ENCODE measurements around the gene CTNNB1.

The CTNNB1 gene

DNA sequence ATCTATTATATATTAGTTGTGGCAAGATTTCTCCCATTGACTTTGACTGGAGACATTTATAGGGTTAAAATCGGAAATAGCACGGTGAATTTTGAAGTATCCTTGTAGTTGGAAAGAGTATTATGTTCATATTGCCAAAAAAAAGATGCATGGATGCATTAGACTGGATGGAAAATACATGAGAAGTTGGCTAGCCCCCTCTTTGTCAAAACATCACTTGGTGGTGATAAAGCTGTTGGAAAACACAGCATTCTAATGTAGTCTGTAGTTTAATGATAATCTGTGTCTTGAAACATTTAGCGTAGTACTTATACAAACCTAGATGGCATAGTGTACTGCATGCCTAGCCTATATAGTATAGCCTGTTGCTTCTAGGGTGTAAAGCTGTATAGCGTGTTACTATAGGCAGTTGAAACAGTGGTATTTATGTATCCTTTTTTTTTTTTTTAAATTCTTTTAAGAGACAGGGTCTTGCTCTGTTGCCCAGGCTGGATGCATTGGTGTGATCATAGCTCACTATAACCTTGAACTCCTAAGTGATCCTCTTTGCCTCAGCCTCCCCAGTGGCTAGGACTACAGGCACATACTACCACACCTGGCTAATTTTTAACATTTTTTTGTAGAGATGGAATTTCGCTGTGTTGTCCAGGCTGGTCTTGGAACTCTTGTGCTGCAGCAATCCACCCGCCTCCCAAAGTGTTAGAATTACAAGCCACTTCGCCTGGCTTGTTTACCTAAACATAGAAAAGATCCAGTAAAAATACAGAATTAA lies 21.8 kb downstream of the CTNNB1 start:
- DNase-seq: no peak

DNA sequence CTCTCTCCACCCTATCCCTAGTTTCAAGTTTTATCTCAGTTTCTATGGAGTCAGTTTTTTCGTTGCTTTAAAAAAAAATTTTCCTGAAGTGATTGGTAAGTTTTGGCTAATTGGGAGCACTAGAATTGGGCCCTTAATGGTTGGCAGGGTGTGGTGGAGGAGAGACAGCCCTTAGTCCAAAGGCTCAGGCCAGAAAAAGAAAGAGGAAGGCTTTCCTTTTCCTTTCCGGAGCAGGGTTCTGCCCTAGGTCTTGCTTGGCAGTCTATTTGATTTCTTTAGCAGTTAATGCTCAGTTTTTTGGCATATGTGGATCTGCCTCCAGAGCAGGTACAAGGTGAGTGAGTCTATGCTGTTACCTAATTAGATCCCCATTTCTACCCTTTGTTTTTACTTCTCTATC lies 22.7 kb downstream of the CTNNB1 start:
- DNase-seq: no peak

DNA sequence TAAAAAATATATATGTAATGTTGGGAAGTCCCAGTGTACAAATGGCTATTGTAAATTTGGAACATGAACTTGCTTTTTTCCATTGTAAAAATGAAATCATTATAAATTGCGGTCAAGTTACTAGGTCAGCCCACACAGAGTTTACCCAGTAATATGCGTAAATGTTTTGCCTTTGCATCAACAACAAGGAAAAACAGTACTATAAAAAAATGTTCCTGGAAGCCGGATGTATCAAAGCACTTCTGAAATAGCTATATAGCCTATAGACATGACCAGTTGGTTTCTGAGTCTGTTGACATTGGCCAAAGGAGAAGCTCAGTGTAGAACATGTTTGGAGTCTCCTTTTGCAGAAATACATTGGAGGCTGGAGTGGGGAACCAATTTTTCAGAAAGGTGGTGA lies 23.2 kb downstream of the CTNNB1 start:
- no peak for DNase-seq

DNA sequence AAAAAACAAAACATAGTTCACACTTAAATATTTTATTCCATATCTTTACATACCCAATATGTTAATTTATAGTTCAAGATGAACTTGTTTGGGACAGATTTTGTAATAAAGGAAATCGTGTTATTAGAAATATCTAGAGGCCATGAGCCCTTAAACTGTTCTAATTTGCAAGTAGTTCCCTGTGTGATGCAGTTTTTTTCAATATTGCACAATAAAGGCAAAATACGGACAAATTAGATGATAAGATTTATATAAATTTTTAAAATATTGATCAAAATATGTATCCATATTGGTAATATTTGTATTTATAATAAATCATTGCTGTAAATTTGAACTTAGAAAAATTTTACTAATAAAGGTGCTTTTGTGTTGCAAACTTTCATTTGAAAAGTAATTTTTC lies 23.8 kb downstream of the CTNNB1 start:
- DNase-seq: no peak

DNA sequence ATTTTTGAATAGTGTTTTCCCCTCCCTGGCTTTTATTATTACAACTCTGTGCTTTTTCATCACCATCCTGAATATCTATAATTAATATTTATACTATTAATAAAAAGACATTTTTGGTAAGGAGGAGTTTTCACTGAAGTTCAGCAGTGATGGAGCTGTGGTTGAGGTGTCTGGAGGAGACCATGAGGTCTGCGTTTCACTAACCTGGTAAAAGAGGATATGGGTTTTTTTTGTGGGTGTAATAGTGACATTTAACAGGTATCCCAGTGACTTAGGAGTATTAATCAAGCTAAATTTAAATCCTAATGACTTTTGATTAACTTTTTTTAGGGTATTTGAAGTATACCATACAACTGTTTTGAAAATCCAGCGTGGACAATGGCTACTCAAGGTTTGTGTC lies 24.4 kb downstream of the CTNNB1 start:
- DNase-seq: no peak

DNA sequence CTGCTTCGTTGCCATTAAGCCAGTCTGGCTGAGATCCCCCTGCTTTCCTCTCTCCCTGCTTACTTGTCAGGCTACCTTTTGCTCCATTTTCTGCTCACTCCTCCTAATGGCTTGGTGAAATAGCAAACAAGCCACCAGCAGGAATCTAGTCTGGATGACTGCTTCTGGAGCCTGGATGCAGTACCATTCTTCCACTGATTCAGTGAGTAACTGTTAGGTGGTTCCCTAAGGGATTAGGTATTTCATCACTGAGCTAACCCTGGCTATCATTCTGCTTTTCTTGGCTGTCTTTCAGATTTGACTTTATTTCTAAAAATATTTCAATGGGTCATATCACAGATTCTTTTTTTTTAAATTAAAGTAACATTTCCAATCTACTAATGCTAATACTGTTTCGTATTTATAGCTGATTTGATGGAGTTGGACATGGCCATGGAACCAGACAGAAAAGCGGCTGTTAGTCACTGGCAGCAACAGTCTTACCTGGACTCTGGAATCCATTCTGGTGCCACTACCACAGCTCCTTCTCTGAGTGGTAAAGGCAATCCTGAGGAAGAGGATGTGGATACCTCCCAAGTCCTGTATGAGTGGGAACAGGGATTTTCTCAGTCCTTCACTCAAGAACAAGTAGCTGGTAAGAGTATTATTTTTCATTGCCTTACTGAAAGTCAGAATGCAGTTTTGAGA lies 25.0 kb downstream of the CTNNB1 start:
- no peak for DNase-seq

DNA sequence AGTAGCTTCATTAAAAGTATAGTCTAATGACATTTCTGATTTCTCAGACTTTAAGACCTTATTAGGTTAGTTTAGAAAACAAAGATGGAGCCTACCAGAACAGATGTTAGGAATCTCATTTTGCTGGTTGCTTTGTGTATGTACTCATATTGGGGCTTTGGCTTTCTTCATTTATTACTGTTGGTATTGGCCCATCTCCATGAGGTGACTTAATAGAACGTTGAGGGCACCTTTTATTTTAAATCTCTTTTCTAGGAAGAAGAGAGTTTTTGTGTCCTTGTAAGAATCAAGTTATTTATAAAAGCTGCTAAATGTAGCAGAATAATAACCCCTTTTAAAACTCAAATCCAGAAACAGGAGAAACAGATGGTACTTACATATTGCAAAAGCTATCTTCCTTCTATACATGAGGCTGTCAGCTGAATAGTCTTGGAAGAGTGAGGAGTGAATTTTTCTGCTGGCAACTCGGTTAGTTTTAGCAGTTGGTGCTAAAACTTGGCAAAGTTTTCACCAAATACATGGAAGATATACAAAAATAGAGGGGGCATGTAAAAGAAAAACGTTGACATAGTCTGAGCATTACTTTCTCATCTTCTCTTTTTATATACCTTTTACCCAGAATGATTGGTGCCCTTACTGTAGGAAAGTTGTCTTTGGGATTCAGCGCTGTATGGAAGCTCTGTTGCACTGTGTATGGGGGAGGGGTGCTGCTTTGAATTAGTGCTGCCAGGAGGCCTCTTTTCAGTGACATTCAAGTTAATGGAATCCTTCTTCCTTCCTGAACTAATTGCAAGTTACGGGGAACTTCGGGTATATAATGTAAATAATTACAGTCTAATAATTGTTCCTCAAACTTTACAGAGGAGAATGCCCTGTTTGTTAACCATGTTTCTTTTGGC lies 35.8 kb downstream of the CTNNB1 start:
- DNase-seq: no peak

DNA sequence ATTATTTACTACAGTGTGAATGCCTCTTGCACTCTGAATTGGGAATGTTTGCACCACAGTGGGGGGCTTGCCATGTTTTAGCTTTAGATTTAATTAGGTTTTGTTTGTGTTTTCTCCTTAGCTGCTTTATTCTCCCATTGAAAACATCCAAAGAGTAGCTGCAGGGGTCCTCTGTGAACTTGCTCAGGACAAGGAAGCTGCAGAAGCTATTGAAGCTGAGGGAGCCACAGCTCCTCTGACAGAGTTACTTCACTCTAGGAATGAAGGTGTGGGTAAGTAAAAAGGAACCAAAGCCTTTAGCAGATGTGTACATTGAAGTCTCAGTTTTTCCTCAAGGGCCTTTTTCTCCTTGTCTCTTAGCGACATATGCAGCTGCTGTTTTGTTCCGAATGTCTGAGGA lies 36.9 kb downstream of the CTNNB1 start:
- no peak for DNase-seq

DNA sequence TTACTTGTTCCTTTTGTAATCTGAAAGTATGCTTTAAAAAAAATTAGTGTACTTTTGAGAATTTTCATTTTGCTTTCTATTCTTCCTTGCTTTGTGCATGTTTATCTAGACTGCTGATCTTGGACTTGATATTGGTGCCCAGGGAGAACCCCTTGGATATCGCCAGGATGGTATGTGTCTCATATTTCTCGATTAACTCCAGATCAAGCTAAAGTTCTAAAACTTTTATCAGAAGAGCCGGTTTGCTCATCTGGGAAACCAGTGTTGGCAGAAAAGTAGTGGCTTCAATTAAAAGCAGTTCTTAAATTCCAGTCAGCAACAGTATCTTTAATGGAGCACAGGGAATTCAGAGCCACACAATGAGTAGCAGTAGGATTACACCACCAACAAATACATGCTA lies 38.6 kb downstream of the CTNNB1 start:
- DNase-seq: no peak

DNA sequence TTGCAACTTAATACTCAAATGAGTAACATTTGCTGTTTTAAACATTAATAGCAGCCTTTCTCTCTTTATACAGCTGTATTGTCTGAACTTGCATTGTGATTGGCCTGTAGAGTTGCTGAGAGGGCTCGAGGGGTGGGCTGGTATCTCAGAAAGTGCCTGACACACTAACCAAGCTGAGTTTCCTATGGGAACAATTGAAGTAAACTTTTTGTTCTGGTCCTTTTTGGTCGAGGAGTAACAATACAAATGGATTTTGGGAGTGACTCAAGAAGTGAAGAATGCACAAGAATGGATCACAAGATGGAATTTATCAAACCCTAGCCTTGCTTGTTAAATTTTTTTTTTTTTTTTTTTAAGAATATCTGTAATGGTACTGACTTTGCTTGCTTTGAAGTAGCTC lies 40.3 kb downstream of the CTNNB1 start:
- DNase-seq: no peak

DNA sequence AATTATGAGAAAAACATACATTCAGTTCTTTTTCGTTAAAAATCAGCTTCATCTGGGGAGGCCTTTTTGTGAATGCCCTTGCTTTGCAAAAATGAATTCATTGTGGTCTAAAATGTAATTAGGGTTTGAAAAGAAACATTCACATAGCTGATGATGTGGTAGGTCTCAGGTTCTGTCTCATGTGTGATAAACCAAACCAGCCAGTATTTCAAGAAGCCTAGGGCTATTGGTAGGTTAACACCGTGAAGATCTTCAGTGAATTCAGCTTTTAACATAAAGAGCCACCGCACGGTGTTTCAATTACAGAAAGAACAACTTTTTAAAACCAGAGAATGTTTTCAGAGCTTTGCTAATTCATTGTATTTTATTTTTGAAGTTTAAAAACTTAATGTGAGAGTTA lies 41.9 kb downstream of the CTNNB1 start:
- DNase-seq: no peak

DNA sequence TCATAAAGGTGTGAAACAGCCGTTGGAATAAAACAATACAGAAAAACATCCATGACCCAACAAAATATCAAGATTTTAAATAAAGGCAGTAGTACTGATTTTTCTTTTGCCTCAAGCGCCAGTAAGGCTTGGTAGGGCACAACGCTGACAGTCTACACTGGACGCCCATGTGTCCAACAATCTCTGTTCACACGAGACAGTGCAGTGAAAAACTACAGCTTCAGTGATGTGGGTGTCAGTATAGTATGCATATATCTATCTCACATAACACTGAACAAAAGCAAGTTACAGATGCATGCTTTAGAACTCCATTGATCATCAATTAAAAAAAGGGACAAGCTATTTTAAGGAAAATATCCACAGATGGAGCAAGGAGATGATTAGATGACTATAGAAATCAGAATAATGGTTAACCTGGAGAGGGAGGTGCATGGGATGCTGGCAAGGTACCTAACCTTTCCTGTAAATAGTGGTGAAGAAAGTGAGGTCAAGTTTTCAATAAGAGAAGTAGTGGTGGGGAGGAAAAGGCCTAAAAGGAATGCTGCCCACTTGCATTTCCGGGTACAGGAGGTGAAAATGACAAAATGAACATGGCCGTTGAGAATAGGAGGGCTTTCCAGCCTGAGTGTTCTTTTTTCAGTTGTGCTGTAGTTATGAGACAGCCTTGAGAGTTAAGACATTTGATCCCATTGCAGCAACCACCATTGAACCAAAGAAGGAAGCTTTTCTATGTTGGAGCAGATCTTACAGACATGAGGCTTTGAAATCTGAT lies 42.7 kb downstream of the CTNNB1 start:
- DNase-seq: no peak

DNA sequence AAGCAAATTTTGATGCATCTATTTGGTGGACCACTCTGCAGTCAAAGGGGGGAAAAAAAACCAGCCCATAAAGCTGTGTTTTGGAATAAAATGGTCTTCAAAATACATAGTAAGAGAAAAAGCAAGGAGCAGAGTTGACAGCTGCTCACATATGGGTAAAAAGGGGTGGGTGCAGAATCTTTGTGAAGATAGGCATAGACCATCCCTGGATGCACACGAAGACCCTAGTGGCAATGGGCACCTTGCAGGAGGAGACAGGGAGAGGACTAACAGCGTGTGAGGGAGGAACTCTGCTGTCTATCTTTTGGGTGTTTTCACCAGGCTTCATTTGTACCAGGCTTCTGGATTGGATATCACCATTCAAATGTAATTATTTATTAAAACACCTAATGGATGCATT lies 43.9 kb downstream of the CTNNB1 start:
- no peak for DNase-seq

DNA sequence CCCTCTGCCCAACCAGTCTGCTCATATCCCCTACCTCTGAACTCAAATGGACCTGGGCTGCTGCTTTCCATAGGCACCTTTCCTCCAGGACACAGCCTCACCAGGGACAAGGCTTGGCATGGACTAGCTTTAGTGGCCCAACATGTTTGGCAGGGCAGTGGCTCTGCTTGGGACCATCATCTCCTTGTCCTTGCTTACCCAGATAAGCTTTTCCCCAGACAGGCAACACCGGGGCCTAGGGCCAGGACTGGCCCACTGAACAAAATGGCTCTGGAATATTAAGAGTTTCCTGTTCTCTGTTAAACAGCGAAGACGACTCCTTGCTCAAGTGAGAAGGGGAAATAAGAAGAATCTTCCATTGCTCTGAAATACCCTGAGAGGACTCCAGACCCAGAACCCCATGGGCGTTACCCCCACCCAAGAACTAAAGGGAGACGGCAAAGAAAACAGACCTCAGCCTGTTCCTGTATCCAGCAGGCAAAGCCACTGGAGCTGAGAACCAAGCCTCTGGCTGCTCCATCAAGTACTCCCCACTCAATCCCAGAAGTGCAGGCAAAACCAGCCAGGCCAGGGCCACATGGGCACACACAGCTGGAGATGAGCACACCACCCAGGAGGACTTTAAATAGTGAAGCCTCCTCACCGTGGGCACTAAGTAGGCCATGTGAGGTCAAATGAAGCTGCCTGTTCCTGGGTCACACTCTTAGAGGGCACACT lies 45.5 kb downstream of the CTNNB1 start:
- DNase-seq: no peak

DNA sequence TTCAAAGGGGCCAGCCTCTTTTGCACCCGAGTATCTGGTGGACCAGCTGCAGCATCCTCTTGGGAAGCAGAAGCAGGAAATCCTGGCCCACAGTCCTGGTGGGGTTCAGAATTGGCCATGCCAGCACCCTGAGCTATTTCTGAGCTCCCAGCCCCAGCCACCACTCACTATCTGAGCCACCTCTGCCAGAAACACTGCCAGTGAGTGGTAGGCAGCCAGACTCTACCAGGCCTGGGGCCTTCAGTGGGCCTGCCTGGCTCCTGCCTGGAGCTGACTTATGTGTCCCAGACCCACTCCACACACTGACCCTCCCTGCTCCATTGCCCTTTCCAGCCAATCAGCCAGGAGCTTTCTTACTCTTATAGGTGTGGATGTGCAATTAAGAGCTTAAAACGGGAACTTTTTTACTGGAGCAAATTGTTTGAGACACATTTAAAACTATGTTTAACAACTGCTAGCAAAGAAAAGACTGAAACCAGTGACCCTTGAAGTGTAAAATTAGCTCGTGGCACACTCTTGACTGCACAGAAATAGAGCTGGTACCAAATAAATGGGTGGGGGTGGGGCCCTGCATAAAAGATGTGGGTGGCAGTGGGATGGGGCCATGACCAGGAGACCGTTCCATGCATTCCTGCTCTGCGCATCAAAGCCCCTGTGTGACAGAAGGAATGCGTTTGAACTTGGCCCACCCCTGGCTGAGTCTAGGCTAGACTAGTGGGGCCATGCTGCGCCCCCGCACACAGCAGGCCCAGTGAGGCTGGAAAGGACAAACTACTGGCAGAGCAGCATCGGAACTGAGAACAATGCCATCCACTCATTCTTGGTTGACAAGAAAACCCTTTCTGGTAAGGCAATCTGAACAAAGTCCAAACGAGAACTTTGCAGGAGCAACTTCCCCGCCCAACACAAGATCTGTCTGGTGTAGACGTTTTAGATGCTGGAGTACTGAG lies 48.0 kb downstream of the CTNNB1 start:
- DNase-seq: no peak

DNA sequence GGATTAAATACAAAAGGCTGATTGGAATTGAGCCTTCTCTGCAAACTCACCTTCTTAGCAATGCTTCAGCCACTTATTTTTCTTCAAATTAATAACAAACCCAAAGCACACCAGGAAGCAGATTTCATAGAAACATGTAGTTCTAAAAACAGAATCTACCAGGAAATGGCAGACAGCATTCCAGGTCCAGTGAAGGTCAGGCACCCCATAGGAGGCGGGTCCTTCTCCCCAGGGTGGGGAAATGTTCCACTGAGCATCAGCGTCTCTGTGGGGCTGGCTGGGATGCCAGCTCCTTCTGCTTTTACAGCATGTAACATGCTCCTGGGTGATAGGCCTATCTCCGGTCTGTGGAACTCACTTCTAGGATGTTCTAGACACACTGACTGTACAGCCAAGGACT lies 49.2 kb downstream of the CTNNB1 start:
- DNase-seq: no peak

DNA sequence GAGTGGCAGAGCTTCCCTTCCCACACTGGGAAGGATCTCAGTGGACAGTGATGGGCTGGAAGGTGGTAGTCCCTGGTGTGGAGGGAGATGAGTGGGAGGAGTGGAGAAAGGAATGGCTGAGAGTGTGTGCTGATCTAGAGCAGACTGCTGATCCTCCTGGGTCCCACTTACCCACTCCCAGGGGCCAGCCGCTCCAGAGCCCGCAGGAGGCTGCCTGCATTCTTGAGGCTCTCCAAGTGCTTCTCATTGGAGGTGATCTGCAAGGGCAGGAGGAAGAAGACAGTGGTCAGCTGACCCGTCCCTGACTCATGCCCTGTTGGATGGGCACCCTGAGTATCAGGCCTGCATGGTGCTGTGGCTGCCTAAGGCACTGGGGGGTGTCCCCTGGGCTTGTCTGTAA lies 50.0 kb downstream of the CTNNB1 start:
- no peak for DNase-seq

DNA sequence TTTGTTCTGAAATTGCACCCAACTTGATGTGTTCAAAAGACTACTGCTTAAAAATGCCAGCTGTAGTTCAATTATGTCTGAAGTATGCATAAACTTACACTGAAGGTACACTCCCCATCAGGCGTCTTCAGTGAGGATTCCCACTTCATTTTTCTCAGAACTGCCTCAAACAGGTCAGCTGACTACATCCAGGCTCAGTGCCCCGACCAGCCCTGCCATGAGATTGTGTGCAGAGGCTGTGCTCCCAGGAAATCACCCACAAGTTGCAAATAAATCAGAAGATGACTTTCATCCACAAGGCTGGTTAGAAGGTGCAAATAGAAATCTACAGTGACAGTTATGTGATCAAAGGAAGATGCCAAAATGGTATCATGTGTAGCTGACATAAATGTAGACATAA lies 51.5 kb downstream of the CTNNB1 start:
- DNase-seq: no peak

DNA sequence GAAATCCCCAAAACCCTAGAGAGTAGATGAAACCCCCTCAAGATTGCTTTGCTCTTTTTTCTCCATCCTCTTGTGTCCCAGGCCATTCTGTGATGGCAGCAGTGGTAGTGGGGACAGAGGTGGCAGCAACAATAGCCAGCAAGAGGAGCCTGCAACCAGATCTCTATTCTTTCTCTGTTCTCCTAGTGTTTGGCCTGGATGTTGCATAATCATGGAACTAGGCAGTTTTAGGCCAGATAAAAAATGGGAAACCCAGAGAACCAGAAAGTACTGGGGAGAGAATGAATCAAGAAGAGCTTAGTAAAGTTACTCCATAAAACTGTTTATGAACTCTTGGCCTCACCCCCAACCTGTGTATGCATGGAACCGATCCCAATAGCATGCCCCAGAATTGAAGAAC lies 52.3 kb downstream of the CTNNB1 start:
- no peak for DNase-seq

DNA sequence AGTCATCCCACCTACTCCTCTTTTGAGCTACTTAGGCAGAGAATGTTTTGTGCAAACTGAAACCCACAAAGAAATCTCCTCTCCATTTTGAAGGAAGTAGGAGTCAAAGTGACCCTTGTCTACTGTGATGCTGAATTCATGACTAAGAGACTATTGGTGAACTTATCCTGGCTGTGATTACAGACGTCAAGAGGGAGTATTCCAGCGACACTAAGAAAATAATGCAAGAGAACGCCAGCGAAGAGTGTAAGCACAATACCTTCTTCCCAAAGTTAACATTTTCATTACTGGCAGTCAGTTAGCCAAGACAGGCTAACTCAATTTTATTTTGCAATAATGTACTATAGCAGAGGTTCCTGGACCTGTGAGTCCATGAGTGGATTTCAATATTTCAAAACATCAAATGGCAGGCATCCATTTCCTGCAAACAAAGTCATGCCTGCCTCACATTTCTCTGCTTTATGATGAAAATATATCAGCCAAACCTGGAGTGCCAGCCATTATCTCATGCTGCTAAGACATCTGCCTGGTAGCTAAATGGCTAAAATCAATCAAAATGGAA lies 59.0 kb downstream of the CTNNB1 start:
- no peak for DNase-seq
